HepG2 (cell line): Measurements from ENCODE around the gene LGALS1. TPM values are rescaled to one million over a fixed set of nuclear protein-coding genes. Genes with fewer than 3 reads are reported as not detected.
A peak's percentile ranks its signal among the peaks of the same experiment; 100 is the strongest.

Source experiments
- AHDC1 ChIP-seq: sonication (generic); formaldehyde crosslinking; IDR thresholded peaks from 2 replicates; pipeline ENCODE4 v1.5.1; 2020; ENCODE audit warnings: mild to moderate bottlenecking, missing genetic modification reagents, borderline replicate concordance
- HBP1 ChIP-seq: IDR thresholded peaks from 2 replicates; pipeline ENCODE4 v1.6.1; 2016; ENCODE audit warnings: low read depth, control low read depth
- HOXA3 ChIP-seq: sonication (generic); formaldehyde crosslinking; IDR thresholded peaks from 2 replicates; pipeline ENCODE4 v1.5.0; 2020; ENCODE audit warnings: missing genetic modification reagents
- KLF15 ChIP-seq: sonication (generic); formaldehyde crosslinking; IDR thresholded peaks from 2 replicates; pipeline ENCODE4 v1.8.1; 2023; ENCODE audit warnings: borderline replicate concordance, mild to moderate bottlenecking, inconsistent platforms, missing genetic modification reagents, mixed read lengths
- RBFOX2 ChIP-seq: fragments of 200-400 bp; formaldehyde crosslinking; IDR thresholded peaks from 2 replicates; pipeline ENCODE4 v1.6.1; 2017; ENCODE audit warnings: low read depth, mild to moderate bottlenecking, low read length
- U2AF2 ChIP-seq: fragments of 200-400 bp; formaldehyde crosslinking; IDR thresholded peaks from 2 replicates; pipeline ENCODE4 v1.6.1; 2017; ENCODE audit warnings: low read depth, mild to moderate bottlenecking, low read length
- ZBTB38 ChIP-seq: sonication (generic); formaldehyde crosslinking; IDR thresholded peaks from 2 replicates; pipeline ENCODE4 v1.5.1; 2020; ENCODE audit warnings: mild to moderate bottlenecking, missing genetic modification reagents
- ZFP82 ChIP-seq: sonication (generic); formaldehyde crosslinking; IDR thresholded peaks from 2 replicates; pipeline ENCODE4 v1.5.1; 2020; ENCODE audit warnings: mild to moderate bottlenecking, missing genetic modification reagents, borderline replicate concordance
- ZKSCAN1 ChIP-seq: fragments of 150-350 bp; IDR thresholded peaks from 2 replicates; pipeline ENCODE4 v1.6.1; 2014; ENCODE audit warnings: low read length
- ZNF598 ChIP-seq: sonication (generic); formaldehyde crosslinking; IDR thresholded peaks from 2 replicates; pipeline ENCODE4 v1.5.1; 2020; ENCODE audit warnings: mild to moderate bottlenecking, missing genetic modification reagents, borderline replicate concordance
- ZNF619 ChIP-seq: sonication (generic); formaldehyde crosslinking; IDR thresholded peaks from 2 replicates; pipeline ENCODE4 v1.4.0; 2020; ENCODE audit warnings: mild to moderate bottlenecking, missing genetic modification reagents
- ZNF687 ChIP-seq: sonication (generic); formaldehyde crosslinking; IDR thresholded peaks from 2 replicates; pipeline ENCODE4 v1.5.1; 2020; ENCODE audit warnings: mild to moderate bottlenecking, missing genetic modification reagents, moderate library complexity
- ZSCAN21 ChIP-seq: sonication (generic); formaldehyde crosslinking; IDR thresholded peaks from 2 replicates; pipeline ENCODE4 v1.8.0; 2022; ENCODE audit warnings: mild to moderate bottlenecking, missing genetic modification reagents, moderate library complexity, borderline replicate concordance
- polyA plus RNA-seq, 8 experiments: library from polyadenylated mRNA; depleted of rRNA in 3 of 8; stranded (reverse) in 7 of 8; unstranded in 1 of 8; fragments of >200 nt; fragmentation: Illumina TruSeq in 4 of 8; extraction: Trizol in 4 of 8; gene quantifications; 2 replicates each; pipeline versions ENCODE4 v1.2.1 to v1.2.3, GENCODE V29; 2011 to 2016; ENCODE audit warnings: low read depth in 4 of 8, missing spikeins in 1 of 8, mixed read lengths in 1 of 8; ENCODE audit not compliant: insufficient read depth in 1 of 8
- total RNA-seq, 5 experiments: library from RNA; depleted of rRNA; stranded (reverse); fragments of >200 nt; fragmentation: Illumina TruSeq; extraction: Trizol; gene quantifications; 2 replicates each; pipeline ENCODE4 v1.2.3, GENCODE V29; 2016; ENCODE audit warnings: low read depth in 1 of 5

The LGALS1 gene
- total and polyA plus RNA-seq, 2 of the 13 experiments (the other 11 are each of a cell fraction or from before 2014, with no cell fraction given), result 103 to 858 TPM

- TF ChIP-seq AHDC1 (CRISPR knock-in tag) (no peak), HOXA3 (no peak), ZNF619 (CRISPR knock-in tag) (no peak), HBP1 (CRISPR knock-in tag) (no peak), ZFP82 (no peak), ZKSCAN1 (no peak), ZNF687 (CRISPR knock-in tag) (peak; percentile 40; the same call in 1 of the 2 replicates), U2AF2 (no peak), ZNF598 (CRISPR knock-in tag) (no peak), ZBTB38 (CRISPR knock-in tag) (peak; percentile 72), KLF15 (CRISPR knock-in tag) (no peak), ZSCAN21 (no peak), RBFOX2 (peak; percentile 45; the same call in 1 of the 2 replicates)
Observed at GRCh38 chr22:37678372-37678771, 2.9 kb downstream of the LGALS1 start (continued).
